B cell (primary cell): ENCODE data around the gene TOMM34.

Experiments
- CTCF ChIP-seq: fragments of 200-600 bp; IDR thresholded peaks from one replicate; pipeline ENCODE4 v1.8.0; 2022; ENCODE audit warnings: antibody characterized with exemption, mild to moderate bottlenecking
- EZH2 ChIP-seq: IDR thresholded peaks from 2 replicates; pipeline ENCODE4 v1.6.1; 2012; ENCODE audit warnings: borderline replicate concordance, low read depth, mild to moderate bottlenecking, moderate library complexity, low read length; ENCODE audit not compliant: insufficient read depth, poor library complexity, severe bottlenecking

- no peak for TF ChIP-seq CTCF
- no peak for TF ChIP-seq EZH2
Observed at GRCh38 chr20:44990957-44991356, 30.8 kb upstream of the TOMM34 start.
